ENCODE measurements around the gene SIRT6. TPM values are rescaled to one million over a fixed set of nuclear protein-coding genes. Genes with fewer than 3 reads are reported as not detected.
"Not testable (repeated sequence)": the region's sequence is repeated elsewhere in the genome, so short reads cannot be mapped to it uniquely, and the experiment has no call there.

SIRT6 gene
- total and polyA plus RNA-seq, 2 donors from 2014 or later = 27.0 to 27.3 TPM

DNA sequence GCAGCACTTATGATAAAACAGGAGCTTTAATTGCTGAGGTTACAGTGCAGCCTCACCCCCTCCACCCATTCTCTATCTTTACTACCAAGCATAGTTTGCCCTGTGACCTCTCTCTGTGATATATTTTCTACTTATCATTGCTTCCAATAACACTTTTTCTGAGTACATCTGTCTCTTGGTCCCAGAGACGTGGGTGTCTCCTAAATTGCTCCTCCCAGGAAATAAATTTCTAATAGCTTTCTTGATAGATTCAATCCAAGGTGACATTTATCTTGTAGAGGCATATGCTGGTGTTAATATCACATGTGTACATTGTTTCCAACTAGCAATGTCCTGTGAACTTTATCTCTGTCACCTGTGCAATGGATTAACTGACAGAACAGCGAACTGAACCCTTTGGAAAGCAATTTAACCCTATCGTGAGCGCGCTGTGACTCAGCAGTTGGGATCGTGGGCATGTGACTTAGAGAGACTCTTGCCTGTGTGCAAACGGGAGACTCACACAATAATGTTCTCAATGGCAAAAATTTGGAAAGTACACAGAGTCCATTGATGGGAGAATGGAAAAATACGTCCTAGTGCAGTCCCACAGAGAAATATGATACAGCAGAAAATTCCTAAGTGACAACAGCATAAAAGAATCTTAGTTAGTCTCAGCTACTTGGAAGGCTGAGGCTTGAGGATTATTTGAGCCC lies 51.5 kb downstream of the SIRT6 start:
- TF ChIP-seq, protein P1, sequence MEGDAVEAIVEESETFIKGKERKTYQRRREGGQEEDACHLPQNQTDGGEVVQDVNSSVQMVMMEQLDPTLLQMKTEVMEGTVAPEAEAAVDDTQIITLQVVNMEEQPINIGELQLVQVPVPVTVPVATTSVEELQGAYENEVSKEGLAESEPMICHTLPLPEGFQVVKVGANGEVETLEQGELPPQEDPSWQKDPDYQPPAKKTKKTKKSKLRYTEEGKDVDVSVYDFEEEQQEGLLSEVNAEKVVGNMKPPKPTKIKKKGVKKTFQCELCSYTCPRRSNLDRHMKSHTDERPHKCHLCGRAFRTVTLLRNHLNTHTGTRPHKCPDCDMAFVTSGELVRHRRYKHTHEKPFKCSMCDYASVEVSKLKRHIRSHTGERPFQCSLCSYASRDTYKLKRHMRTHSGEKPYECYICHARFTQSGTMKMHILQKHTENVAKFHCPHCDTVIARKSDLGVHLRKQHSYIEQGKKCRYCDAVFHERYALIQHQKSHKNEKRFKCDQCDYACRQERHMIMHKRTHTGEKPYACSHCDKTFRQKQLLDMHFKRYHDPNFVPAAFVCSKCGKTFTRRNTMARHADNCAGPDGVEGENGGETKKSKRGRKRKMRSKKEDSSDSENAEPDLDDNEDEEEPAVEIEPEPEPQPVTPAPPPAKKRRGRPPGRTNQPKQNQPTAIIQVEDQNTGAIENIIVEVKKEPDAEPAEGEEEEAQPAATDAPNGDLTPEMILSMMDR (IDR thresholded peaks at IDR 0.05; ENCODE audit: borderline replicate concordance, extremely low read depth, insufficient read depth) = no peak
- intact Hi-C loops (cut with DNase I) = no loop called here
- FAIRE-seq (no peak), DNase-seq (no peak)
- H3K9me3 ChIP-seq (ENCODE audit: control insufficient read depth in 2 of 3, insufficient read depth in 1 of 3, low read length in 3 of 3) = no peaks in the 10 kb centered on the region
- no peak overlapping the region for H3K27ac ChIP-seq (ENCODE audit: low read depth in 2 of 2, low read length in 2 of 2)
- H3K27me3 ChIP-seq (ENCODE audit: control insufficient read depth, insufficient read depth, low read length) = no peaks in the 10 kb centered on the region
- no peak overlapping the region for H3K4me3 ChIP-seq (ENCODE audit: low read length in 3 of 3)
- no peaks in the 10 kb centered on the region for H3K4me1 ChIP-seq (ENCODE audit: control insufficient read depth in 2 of 3, insufficient read depth in 2 of 3, low read depth in 1 of 3, low read length in 3 of 3)
- H3K9ac ChIP-seq (ENCODE audit: low read length in 3 of 3) = no peak overlapping the region
- no peaks in the 10 kb centered on the region for H3K36me3 ChIP-seq (ENCODE audit: control insufficient read depth in 2 of 3, insufficient read depth in 3 of 3, low read length in 3 of 3)

DNA sequence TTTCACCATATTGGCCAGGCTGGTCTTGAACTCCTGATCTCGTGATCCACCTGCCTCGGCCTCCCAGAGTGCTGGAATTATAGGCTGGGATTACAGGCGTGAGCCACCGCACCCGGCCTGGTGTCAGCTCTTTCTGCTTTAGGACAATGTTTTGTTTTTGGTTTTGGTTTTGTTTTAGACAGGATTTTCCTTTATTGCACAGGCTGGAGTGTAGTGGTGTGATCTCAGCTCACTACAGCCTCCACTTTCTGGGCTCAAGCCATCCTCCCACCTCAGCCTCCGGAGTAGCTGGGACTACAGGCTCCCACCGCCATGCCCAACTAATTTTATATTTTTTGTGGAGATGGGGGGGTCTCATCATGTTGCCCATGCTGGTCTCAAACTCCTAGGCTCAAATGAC lies 53.3 kb downstream of the SIRT6 start:
- H3K36me3 ChIP-seq (ENCODE audit: control insufficient read depth in 2 of 3, insufficient read depth in 3 of 3, low read length in 3 of 3); H3K4me1 ChIP-seq (ENCODE audit: control insufficient read depth in 2 of 3, insufficient read depth in 2 of 3, low read depth in 1 of 3, low read length in 3 of 3); H3K4me3 ChIP-seq (ENCODE audit: low read length in 3 of 3); DNase-seq; H3K9ac ChIP-seq (ENCODE audit: low read length in 3 of 3); intact Hi-C loops (cut with DNase I); H3K27ac ChIP-seq (ENCODE audit: low read depth in 2 of 2, low read length in 2 of 2); H3K9me3 ChIP-seq (ENCODE audit: control insufficient read depth in 2 of 3, insufficient read depth in 1 of 3, low read length in 3 of 3); H3K27me3 ChIP-seq (ENCODE audit: control insufficient read depth, insufficient read depth, low read length); FAIRE-seq: not testable (repeated sequence)

DNA sequence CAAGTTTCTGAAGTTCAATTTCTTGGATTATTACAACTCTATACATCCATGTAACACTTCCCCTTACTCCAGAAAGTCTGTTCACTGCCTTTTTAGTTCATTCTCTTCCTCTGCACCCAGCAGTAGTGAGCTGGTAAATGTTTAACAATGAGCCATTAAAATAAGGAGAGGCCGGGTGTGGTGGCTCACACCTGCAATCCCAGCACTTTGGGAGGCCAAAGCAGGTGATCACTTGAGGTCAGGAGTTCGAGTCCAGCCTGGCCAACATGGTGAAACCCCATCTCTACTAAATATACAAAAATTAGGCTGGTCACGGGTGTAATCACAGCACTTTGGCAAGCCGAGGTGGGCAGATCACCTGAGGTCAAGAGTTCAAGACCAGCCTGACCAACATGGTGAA lies 55.0 kb downstream of the SIRT6 start:
- peaks cover 0 to 11% (median 8%) of the 10 kb centered on the region in 3 donors for H3K4me1 ChIP-seq (ENCODE audit: control insufficient read depth in 2 of 3, insufficient read depth in 2 of 3, low read depth in 1 of 3, low read length in 3 of 3)
- H3K9me3 ChIP-seq (ENCODE audit: control insufficient read depth in 2 of 3, insufficient read depth in 1 of 3, low read length in 3 of 3); H3K9ac ChIP-seq (ENCODE audit: low read length in 3 of 3); DNase-seq; H3K27ac ChIP-seq (ENCODE audit: low read depth in 2 of 2, low read length in 2 of 2); intact Hi-C loops (cut with DNase I); H3K36me3 ChIP-seq (ENCODE audit: control insufficient read depth in 2 of 3, insufficient read depth in 3 of 3, low read length in 3 of 3); FAIRE-seq; H3K4me3 ChIP-seq (ENCODE audit: low read length in 3 of 3); H3K27me3 ChIP-seq (ENCODE audit: control insufficient read depth, insufficient read depth, low read length): not testable (repeated sequence)

DNA sequence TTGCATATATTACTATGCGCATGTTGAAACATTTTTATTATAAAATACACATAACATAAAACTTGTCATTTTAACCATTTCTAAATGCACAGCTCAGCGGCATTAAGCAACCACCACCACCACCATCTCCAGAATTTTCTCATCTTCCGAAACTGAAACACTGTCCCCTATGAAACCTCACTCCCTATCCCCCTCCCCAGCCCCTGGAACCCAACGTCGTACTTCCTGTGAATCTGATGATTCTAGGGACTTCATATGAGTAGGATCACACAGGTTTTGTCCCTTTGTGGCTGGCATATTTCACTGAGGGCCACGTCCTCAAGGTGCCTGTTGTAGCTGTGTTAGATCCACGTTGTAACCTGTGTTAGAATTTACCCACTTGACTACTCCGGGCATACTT lies 57.7 kb downstream of the SIRT6 start:
- DNase-seq (no peak), FAIRE-seq (no peak)
- Histone ChIP-seq H3K4me1 (ENCODE audit: control insufficient read depth in 2 of 3, insufficient read depth in 2 of 3, low read depth in 1 of 3, low read length in 3 of 3) (peaks cover 0 to 14% (median 11%) of the 10 kb centered on the region in 3 donors), H3K36me3 (ENCODE audit: control insufficient read depth in 2 of 3, insufficient read depth in 3 of 3, low read length in 3 of 3) (no peaks in the 10 kb centered on the region), H3K9ac (ENCODE audit: low read length in 3 of 3) (peak overlapping the region in 1 of 3 donors; percentile 71), H3K9me3 (ENCODE audit: control insufficient read depth in 2 of 3, insufficient read depth in 1 of 3, low read length in 3 of 3) (no peaks in the 10 kb centered on the region), H3K4me3 (ENCODE audit: low read length in 3 of 3) (peak overlapping the region in 2 of 3 donors; percentile 75 to 79), H3K27ac (ENCODE audit: low read depth in 2 of 2, low read length in 2 of 2) (no peak overlapping the region), H3K27me3 (ENCODE audit: control insufficient read depth, insufficient read depth, low read length) (no peaks in the 10 kb centered on the region)
- intact Hi-C loops (cut with DNase I) = no loop called here
- TF ChIP-seq, protein P1 (IDR thresholded peaks at IDR 0.05; ENCODE audit: borderline replicate concordance, extremely low read depth, insufficient read depth) = no peak

Other genes with a start within 250 kb of the SIRT6 start
- 0.69 TPM for gene NMRK2, start 249.5 kb downstream of the SIRT6 start, total RNA-seq
- gene NMRK2, start 249.5 kb downstream of the SIRT6 start, polyA plus RNA-seq (ENCODE audit: insufficient read depth, low read depth, low replicate concordance) = 6.1 TPM
- gene DAPK3, start 211.5 kb downstream of the SIRT6 start, total RNA-seq = 54.6 TPM
- gene DAPK3, start 211.5 kb downstream of the SIRT6 start, polyA plus RNA-seq (ENCODE audit: insufficient read depth, low read depth, low replicate concordance) = 30.6 TPM
- 1,813 TPM for gene EEF2, start 197.1 kb downstream of the SIRT6 start, total RNA-seq
- gene EEF2, start 197.1 kb downstream of the SIRT6 start, polyA plus RNA-seq (ENCODE audit: insufficient read depth, low read depth, low replicate concordance) = 1,520 TPM
- gene PIAS4, start 174.8 kb downstream of the SIRT6 start, total RNA-seq = 25.0 TPM
- gene PIAS4, start 174.8 kb downstream of the SIRT6 start, polyA plus RNA-seq (ENCODE audit: insufficient read depth, low read depth, low replicate concordance) = 9.8 TPM
- gene ZBTB7A, start 115.7 kb downstream of the SIRT6 start, total RNA-seq = 53.2 TPM
- 8.9 TPM for gene ZBTB7A, start 115.7 kb downstream of the SIRT6 start, polyA plus RNA-seq (ENCODE audit: insufficient read depth, low read depth, low replicate concordance)
- 105 TPM for gene MAP2K2, start 58.4 kb downstream of the SIRT6 start, total RNA-seq
- 138 TPM for gene MAP2K2, start 58.4 kb downstream of the SIRT6 start, polyA plus RNA-seq (ENCODE audit: insufficient read depth, low read depth, low replicate concordance)
- not detected for gene CREB3L3, start 28.9 kb downstream of the SIRT6 start, total RNA-seq
- 7.4 TPM for gene CREB3L3, start 28.9 kb downstream of the SIRT6 start, polyA plus RNA-seq (ENCODE audit: insufficient read depth, low read depth, low replicate concordance)
- gene ANKRD24, start 126 bp upstream of the SIRT6 start, total RNA-seq = 0.72 TPM
- gene ANKRD24, start 126 bp upstream of the SIRT6 start, polyA plus RNA-seq (ENCODE audit: insufficient read depth, low read depth, low replicate concordance) = 1.8 TPM
- 8.3 TPM for gene EBI3, start 47.0 kb upstream of the SIRT6 start, total RNA-seq
- gene EBI3, start 47.0 kb upstream of the SIRT6 start, polyA plus RNA-seq (ENCODE audit: insufficient read depth, low read depth, low replicate concordance) = 1.5 TPM
- gene YJU2, start 64.5 kb upstream of the SIRT6 start, total RNA-seq = 22.5 TPM
- gene YJU2, start 64.5 kb upstream of the SIRT6 start, polyA plus RNA-seq (ENCODE audit: insufficient read depth, low read depth, low replicate concordance) = 26.0 TPM
- gene SHD, start 96.7 kb upstream of the SIRT6 start, total RNA-seq = not detected
- not detected for gene SHD, start 96.7 kb upstream of the SIRT6 start, polyA plus RNA-seq (ENCODE audit: insufficient read depth, low read depth, low replicate concordance)
- gene TMIGD2, start 119.8 kb upstream of the SIRT6 start, total RNA-seq = 0.47 TPM
- not detected for gene TMIGD2, start 119.8 kb upstream of the SIRT6 start, polyA plus RNA-seq (ENCODE audit: insufficient read depth, low read depth, low replicate concordance)
- 0.85 TPM for gene FSD1, start 122.0 kb upstream of the SIRT6 start, total RNA-seq
- 1.1 TPM for gene FSD1, start 122.0 kb upstream of the SIRT6 start, polyA plus RNA-seq (ENCODE audit: insufficient read depth, low read depth, low replicate concordance)
- 32.3 TPM for gene STAP2, start 156.3 kb upstream of the SIRT6 start, total RNA-seq
- 61.5 TPM for gene STAP2, start 156.3 kb upstream of the SIRT6 start, polyA plus RNA-seq (ENCODE audit: insufficient read depth, low read depth, low replicate concordance)
- 24.1 TPM for gene MPND, start 161.0 kb upstream of the SIRT6 start, total RNA-seq
- gene MPND, start 161.0 kb upstream of the SIRT6 start, polyA plus RNA-seq (ENCODE audit: insufficient read depth, low read depth, low replicate concordance) = 43.5 TPM
- gene SH3GL1, start 218.0 kb upstream of the SIRT6 start, total RNA-seq = 52.7 TPM
- 34.8 TPM for gene SH3GL1, start 218.0 kb upstream of the SIRT6 start, polyA plus RNA-seq (ENCODE audit: insufficient read depth, low read depth, low replicate concordance)
- 10.0 TPM for gene CHAF1A, start 220.1 kb upstream of the SIRT6 start, total RNA-seq
- 2.7 TPM for gene CHAF1A, start 220.1 kb upstream of the SIRT6 start, polyA plus RNA-seq (ENCODE audit: insufficient read depth, low read depth, low replicate concordance)